Loucy (cell line): ENCODE data around the gene PA2G4.
"Not testable (repeated sequence)": the region's sequence is repeated elsewhere in the genome, so short reads cannot be mapped to it uniquely, and the experiment has no call there.

ENCODE experiments used
- H2AFZ ChIP-seq: fragments of 200-600 bp; sonication (generic); 2 replicates; pipeline ENCODE4 v1.6.0; 2016; ENCODE audit warnings: antibody characterized with exemption, mild to moderate bottlenecking, low read length, moderate library complexity
- H3F3A ChIP-seq: fragments of 200-600 bp; 2 replicates; pipeline ENCODE4 v1.6.0; 2016; ENCODE audit warnings: antibody characterized with exemption, low read depth, mild to moderate bottlenecking
- H3K27me3 ChIP-seq: fragments of 200-600 bp; sonication (generic); 2 replicates; pipeline ENCODE4 v1.6.1; 2014; ENCODE audit warnings: low read length, mild to moderate bottlenecking; ENCODE audit not compliant: insufficient read depth, poor library complexity, severe bottlenecking
- H3K36me3 ChIP-seq: fragments of 200-600 bp; sonication (generic); 2 replicates; pipeline ENCODE4 v1.6.1; 2016; ENCODE audit warnings: low read length; ENCODE audit not compliant: insufficient read depth
- H3K4me1 ChIP-seq: fragments of 200-600 bp; sonication (generic); 2 replicates; pipeline ENCODE4 v1.5.1; 2014; ENCODE audit warnings: low read length, mild to moderate bottlenecking; ENCODE audit not compliant: insufficient read depth, poor library complexity, severe bottlenecking
- H3K4me2 ChIP-seq: fragments of 200-600 bp; sonication (generic); 2 replicates; pipeline ENCODE4 v1.6.0; 2014; ENCODE audit warnings: antibody characterized with exemption, low read length, low read depth, mild to moderate bottlenecking; ENCODE audit not compliant: poor library complexity, severe bottlenecking
- H3K4me3 ChIP-seq: fragments of 200-600 bp; sonication (generic); 2 replicates; pipeline ENCODE4 v1.5.1; 2014; ENCODE audit warnings: low read length, mild to moderate bottlenecking, mixed read lengths; ENCODE audit not compliant: poor library complexity, severe bottlenecking
- H3K79me2 ChIP-seq: fragments of 200-600 bp; sonication (generic); 2 replicates; pipeline ENCODE4 v1.6.1; 2014; ENCODE audit warnings: low read length; ENCODE audit not compliant: insufficient read depth
- H3K9ac ChIP-seq: fragments of 200-600 bp; sonication (generic); 2 replicates; pipeline ENCODE4 v1.6.0; 2014; ENCODE audit warnings: mild to moderate bottlenecking, low read depth, low read length, moderate library complexity; ENCODE audit not compliant: poor library complexity, severe bottlenecking
- H3K9me2 ChIP-seq: fragments of 200-600 bp; sonication (generic); replicated peaks from 2 replicates; pipeline ENCODE4 v1.6.1; 2016; ENCODE audit warnings: low read depth, low read length, mixed read lengths
- H3K9me3 ChIP-seq: fragments of 200-600 bp; sonication (generic); 2 replicates; pipeline ENCODE4 v1.6.1; 2014; ENCODE audit warnings: mild to moderate bottlenecking, antibody characterized with exemption, low read length, low read depth; ENCODE audit not compliant: insufficient read depth
- H4K20me1 ChIP-seq: fragments of 200-600 bp; sonication (generic); 2 replicates; pipeline ENCODE4 v1.6.0; 2014; ENCODE audit warnings: antibody characterized with exemption, low read length, mild to moderate bottlenecking; ENCODE audit not compliant: insufficient read depth, poor library complexity, severe bottlenecking
- CTCF ChIP-seq: fragments of 200-600 bp; sonication (generic); conservative IDR thresholded peaks from 2 replicates; pipeline ENCODE4 v1.5.1; 2014; ENCODE audit warnings: mild to moderate bottlenecking, antibody characterized with exemption, low read length
- EZH2phosphoT487 ChIP-seq: fragments of 200-600 bp; IDR thresholded peaks from 2 replicates; pipeline ENCODE4 v1.6.1; 2018; ENCODE audit warnings: antibody characterized with exemption, mild to moderate bottlenecking, moderate library complexity, borderline replicate concordance

The PA2G4 gene

GRCh38 chr12:56154818-56155217 is 50.5 kb downstream of the PA2G4 start:
- H3K27me3 ChIP-seq = no peaks in the 10 kb centered on the region
- TF ChIP-seq EZH2phosphoT487 (no peak), CTCF (no peak)
- H3K4me2 ChIP-seq = peak overlapping the region; percentile 77
- peaks cover 15% of the 10 kb centered on the region for H4K20me1 ChIP-seq
- H3K9me2 ChIP-seq = no peaks in the 10 kb centered on the region
- no peaks in the 10 kb centered on the region for H3K9me3 ChIP-seq
- peaks cover 32% of the 10 kb centered on the region for H3K4me1 ChIP-seq
- peaks cover 4% of the 10 kb centered on the region; the same call in 1 of the 2 replicates for H3K36me3 ChIP-seq
- H3K79me2 ChIP-seq = peaks cover 51% of the 10 kb centered on the region
- H3F3A ChIP-seq = no peaks in the 10 kb centered on the region
- no peak overlapping the region for H2AFZ ChIP-seq
- no peak overlapping the region for H3K4me3 ChIP-seq
- H3K9ac ChIP-seq = peak overlapping the region; percentile 92

GRCh38 chr12:56155256-56155845 is 51.0 kb downstream of the PA2G4 start:
- H2AFZ ChIP-seq = no peak overlapping the region

GRCh38 chr12:56156464-56157200 is 52.3 kb downstream of the PA2G4 start:
- H2AFZ ChIP-seq, H3K27me3 ChIP-seq, H3K9me2 ChIP-seq, H3K9me3 ChIP-seq, H3F3A ChIP-seq: not testable (repeated sequence)
- peaks cover 32% of the 10 kb centered on the region for H4K20me1 ChIP-seq
- H3K4me3 ChIP-seq = peak overlapping the region; percentile 82
- H3K36me3 ChIP-seq = peaks cover 22% of the 10 kb centered on the region; the same call in 1 of the 2 replicates
- H3K4me1 ChIP-seq = peaks cover 43% of the 10 kb centered on the region
- H3K9ac ChIP-seq = peak overlapping the region; percentile 94
- peaks cover 69% of the 10 kb centered on the region for H3K79me2 ChIP-seq
- H3K4me2 ChIP-seq = peak overlapping the region; percentile 90

More at GRCh38 chr12:56155256-56155845, 51.0 kb downstream of the PA2G4 start:
- peaks cover 37% of the 10 kb centered on the region for H3K4me1 ChIP-seq
- peaks cover 9% of the 10 kb centered on the region; the same call in 1 of the 2 replicates for H3K36me3 ChIP-seq
- no peaks in the 10 kb centered on the region for H3F3A ChIP-seq
- H3K9me3 ChIP-seq = no peaks in the 10 kb centered on the region
- peak overlapping the region; percentile 92 for H3K9ac ChIP-seq
- H3K4me3 ChIP-seq = no peak overlapping the region
- H4K20me1 ChIP-seq = peaks cover 20% of the 10 kb centered on the region
- H3K9me2 ChIP-seq = no peaks in the 10 kb centered on the region
- no peaks in the 10 kb centered on the region for H3K27me3 ChIP-seq
- TF ChIP-seq EZH2phosphoT487 = no peak
- TF ChIP-seq CTCF = no peak
- peaks cover 56% of the 10 kb centered on the region for H3K79me2 ChIP-seq
- no peak overlapping the region for H3K4me2 ChIP-seq
